Spinal cord (tissue), 10 donors: ENCODE data around the gene COL6A1. TPM values are rescaled to one million over a fixed set of nuclear protein-coding genes. Genes with fewer than 3 reads are reported as not detected.
"Not testable (repeated sequence)": the region's sequence is repeated elsewhere in the genome, so short reads cannot be mapped to it uniquely, and the experiment has no call there.

Experiments
- DNase-seq, 6 donors: peaks; one replicate each; pipeline versions ENCODE4 v3.0.0 to v3.0.0-alpha.2; 2013 to 2015; ENCODE audit warnings: low spot score in 6 of 6, low read depth in 4 of 6
- H3K27ac ChIP-seq: one replicate; pipeline ENCODE4 v1.5.1; 2013; ENCODE audit warnings: low read depth, low read length, control low read depth
- H3K27me3 ChIP-seq: one replicate; pipeline ENCODE4 v1.6.1; 2013; ENCODE audit warnings: low read length; ENCODE audit not compliant: control insufficient read depth, insufficient read depth
- H3K36me3 ChIP-seq: one replicate; pipeline ENCODE4 v1.6.1; 2013; ENCODE audit warnings: low read length; ENCODE audit not compliant: control insufficient read depth, insufficient read depth
- H3K4me1 ChIP-seq: one replicate; pipeline ENCODE4 v1.6.1; 2013; ENCODE audit warnings: low read length; ENCODE audit not compliant: control insufficient read depth, insufficient read depth
- H3K4me3 ChIP-seq: one replicate; pipeline ENCODE4 v1.5.1; 2013; ENCODE audit warnings: low read depth, low read length, control low read depth
- H3K9me3 ChIP-seq: one replicate; pipeline ENCODE4 v1.6.1; 2013; ENCODE audit warnings: low read length; ENCODE audit not compliant: control insufficient read depth, insufficient read depth
- WGBS: methylation state at CpG from one replicate; pipeline ENCODE4 v1.1.5; 2013; ENCODE audit warnings: missing lambda C conversion rate; ENCODE audit not compliant: insufficient coverage; 5-methylcytosine and 5-hydroxymethylcytosine counted together
- polyA plus RNA-seq, 2 donors: library from polyadenylated mRNA; unstranded; fragments of 120-200 nt; gene quantifications; one replicate each; pipeline ENCODE4 v1.2.1, GENCODE V29; 2013; ENCODE audit not compliant: insufficient read length in 2 of 2
- total RNA-seq, 2 donors: library from RNA; depleted of rRNA in 1 of 2; stranded (reverse); fragments of 120-200 nt in 1 of 2; fragments of >200 nt in 1 of 2; gene quantifications; one replicate each; pipeline versions ENCODE4 v1.2.3 to v1.2.4, GENCODE V29; 2013 to 2014
- donor health status: healthy.

Gene COL6A1
- total and polyA plus RNA-seq, 4 donors = 156 to 316 (median 250) TPM

DNA sequence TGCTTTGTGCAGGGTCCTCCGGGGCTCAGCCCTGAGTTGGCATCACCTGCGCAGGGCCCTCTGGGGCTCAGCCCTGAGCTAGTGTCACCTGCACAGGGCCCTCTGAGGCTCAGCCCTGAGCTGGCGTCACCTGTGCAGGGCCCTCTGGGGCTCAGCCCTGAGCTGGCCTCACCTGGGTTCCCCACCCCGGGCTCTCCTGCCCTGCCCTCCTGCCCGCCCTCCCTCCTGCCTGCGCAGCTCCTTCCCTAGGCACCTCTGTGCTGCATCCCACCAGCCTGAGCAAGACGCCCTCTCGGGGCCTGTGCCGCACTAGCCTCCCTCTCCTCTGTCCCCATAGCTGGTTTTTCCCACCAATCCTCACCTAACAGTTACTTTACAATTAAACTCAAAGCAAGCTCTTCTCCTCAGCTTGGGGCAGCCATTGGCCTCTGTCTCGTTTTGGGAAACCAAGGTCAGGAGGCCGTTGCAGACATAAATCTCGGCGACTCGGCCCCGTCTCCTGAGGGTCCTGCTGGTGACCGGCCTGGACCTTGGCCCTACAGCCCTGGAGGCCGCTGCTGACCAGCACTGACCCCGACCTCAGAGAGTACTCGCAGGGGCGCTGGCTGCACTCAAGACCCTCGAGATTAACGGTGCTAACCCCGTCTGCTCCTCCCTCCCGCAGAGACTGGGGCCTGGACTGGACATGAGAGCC is 22.7 kb downstream of the COL6A1 start:
- no peak overlapping the region for H3K27ac ChIP-seq
- DNase-seq = no peak
- peaks cover 69% of the 10 kb centered on the region for H3K36me3 ChIP-seq
- no peak overlapping the region for H3K4me3 ChIP-seq
- 63% methylated on average over 23 of the region's 24 CpGs for WGBS
- H3K4me1 ChIP-seq = no peaks in the 10 kb centered on the region
- H3K9me3 ChIP-seq = no peaks in the 10 kb centered on the region
- H3K27me3 ChIP-seq = no peaks in the 10 kb centered on the region

DNA sequence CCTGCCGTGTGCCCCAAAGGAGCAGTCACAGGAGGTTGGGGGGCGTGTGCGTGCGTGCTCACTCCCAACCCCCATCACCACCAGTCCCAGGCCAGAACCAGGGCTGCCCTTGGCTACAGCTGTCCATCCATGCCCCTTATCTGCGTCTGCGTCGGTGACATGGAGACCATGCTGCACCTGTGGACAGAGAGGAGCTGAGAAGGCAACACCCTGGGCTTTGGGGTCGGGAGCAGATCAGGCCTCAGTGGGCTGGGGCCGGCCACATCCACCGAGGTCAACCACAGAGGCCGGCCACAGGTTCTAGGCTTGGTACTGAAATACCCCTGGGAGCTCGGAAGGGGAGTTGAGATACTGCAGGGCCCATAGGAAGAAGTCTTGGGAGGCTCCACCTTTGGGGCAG is 23.5 kb downstream of the COL6A1 start:
- DNase-seq = no peak
- 86% methylated on average over 12 of the region's 12 CpGs for WGBS
- no peak overlapping the region for H3K27ac ChIP-seq
- H3K9me3 ChIP-seq = no peaks in the 10 kb centered on the region
- H3K4me3 ChIP-seq = no peak overlapping the region
- no peaks in the 10 kb centered on the region for H3K27me3 ChIP-seq
- H3K36me3 ChIP-seq = peaks cover 61% of the 10 kb centered on the region
- no peaks in the 10 kb centered on the region for H3K4me1 ChIP-seq

DNA sequence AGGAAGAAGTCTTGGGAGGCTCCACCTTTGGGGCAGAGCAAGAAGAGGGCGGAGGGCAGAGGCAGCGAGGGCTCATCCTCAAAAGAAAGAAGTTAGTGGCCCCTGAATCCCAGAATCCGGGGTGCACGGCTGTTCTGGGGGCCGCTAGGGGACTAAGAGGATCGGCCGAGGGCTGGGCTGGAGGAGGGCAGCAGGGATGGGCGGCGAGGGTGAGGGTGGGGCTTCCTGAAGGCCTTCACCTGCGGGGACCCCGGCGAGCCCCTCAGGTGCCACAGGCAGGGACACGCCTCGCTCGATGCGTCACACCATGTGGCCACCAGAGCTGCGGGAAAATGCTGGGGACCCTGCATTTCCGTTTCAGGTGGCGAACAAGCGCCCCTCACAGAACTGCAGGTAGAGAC is 23.9 kb downstream of the COL6A1 start:
- H3K36me3 ChIP-seq = peaks cover 57% of the 10 kb centered on the region
- no peaks in the 10 kb centered on the region for H3K27me3 ChIP-seq
- no peak overlapping the region for H3K27ac ChIP-seq
- 97% methylated on average over 20 of the region's 20 CpGs for WGBS
- H3K4me3 ChIP-seq = no peak overlapping the region
- no peaks in the 10 kb centered on the region for H3K9me3 ChIP-seq
- no peaks in the 10 kb centered on the region for H3K4me1 ChIP-seq
- no peak for DNase-seq

DNA sequence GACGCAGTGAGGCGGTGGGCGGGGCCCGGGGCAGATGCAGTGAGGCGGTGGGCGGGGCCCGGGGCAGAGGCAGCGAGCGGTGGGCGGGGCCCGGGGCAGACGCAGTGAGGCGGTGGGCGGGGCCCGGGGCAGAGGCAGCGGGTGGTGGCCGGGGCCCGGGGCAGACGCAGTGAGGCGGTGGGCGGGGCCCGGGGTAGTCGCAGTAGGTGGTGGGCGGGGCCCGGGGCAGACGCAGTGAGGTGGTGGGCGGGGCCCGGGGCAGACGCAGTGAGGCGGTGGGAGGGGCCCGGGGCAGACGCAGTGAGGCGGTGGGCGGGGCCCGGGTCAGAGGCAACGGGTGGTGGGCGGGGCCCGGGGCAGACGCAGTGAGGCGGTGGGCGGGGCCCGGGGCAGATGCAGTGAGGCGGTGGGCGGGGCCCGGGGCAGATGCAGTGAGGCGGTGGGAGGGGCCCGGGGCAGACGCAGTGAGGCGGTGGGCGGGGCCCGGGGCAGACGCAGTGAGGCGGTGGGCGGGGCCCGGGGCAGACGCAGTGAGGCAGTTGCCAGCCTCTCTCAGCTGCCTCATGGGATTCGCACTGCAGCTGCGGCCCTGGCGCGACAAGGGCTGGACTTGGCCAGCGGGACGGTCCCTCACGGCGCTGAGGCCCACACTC is 24.4 kb downstream of the COL6A1 start:
- not testable (repeated sequence) for H3K4me3 ChIP-seq, H3K9me3 ChIP-seq, H3K27ac ChIP-seq, H3K4me1 ChIP-seq, H3K27me3 ChIP-seq, DNase-seq
- 96% methylated on average over 19 of the region's 64 CpGs for WGBS
- H3K36me3 ChIP-seq = peaks cover 52% of the 10 kb centered on the region

DNA sequence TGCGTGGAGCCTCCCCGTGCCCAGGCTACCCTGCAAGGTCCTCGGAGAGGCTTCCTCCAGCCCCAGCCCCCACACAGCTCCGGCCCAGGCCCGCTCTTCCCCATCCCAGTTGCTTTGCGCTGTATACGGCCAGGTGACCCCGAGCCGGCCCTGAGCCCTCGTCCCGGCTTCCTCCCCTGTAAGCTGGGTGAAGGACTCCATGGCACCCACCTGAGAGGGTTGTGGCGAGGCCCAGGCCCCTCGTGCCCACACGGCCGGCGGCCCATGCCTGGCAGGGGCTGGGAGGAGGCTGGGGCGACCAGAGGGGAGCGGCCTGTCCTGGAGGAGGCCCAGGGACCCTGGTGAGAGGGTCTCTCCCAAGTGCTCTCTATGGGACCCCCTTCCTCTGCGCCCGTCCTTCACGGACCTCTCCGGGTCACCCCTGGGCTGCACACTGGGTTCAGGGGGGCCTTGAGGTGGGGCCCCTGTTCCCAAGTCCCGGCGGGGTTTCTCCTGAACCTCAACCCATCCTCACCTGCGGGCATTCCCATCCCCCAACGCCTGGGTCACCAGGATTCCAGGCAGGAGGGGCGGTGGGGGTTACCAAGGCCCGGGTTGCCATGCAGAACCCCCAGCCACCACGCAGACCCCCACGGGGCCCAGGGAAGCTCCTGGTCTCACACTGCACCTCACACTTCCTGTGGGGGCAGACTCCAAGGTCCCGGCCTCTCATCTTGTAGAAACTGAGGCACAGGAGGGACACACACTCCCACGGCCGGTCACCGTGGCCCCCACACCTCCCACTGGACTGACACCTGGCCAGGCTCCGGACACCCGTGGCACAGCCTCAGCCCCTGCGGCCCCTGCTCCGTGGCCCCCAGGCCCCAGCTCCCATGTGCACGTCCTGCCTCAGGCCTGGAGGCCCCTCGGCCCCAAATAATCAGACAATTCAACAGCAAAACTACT is 25.2 kb downstream of the COL6A1 start:
- WGBS = 95% methylated on average over 34 of the region's 40 CpGs
- no peak for DNase-seq
- no peak overlapping the region for H3K4me3 ChIP-seq
- H3K27ac ChIP-seq = no peak overlapping the region
- no peaks in the 10 kb centered on the region for H3K9me3 ChIP-seq
- no peaks in the 10 kb centered on the region for H3K4me1 ChIP-seq
- H3K36me3 ChIP-seq = peaks cover 44% of the 10 kb centered on the region
- H3K27me3 ChIP-seq = no peaks in the 10 kb centered on the region

DNA sequence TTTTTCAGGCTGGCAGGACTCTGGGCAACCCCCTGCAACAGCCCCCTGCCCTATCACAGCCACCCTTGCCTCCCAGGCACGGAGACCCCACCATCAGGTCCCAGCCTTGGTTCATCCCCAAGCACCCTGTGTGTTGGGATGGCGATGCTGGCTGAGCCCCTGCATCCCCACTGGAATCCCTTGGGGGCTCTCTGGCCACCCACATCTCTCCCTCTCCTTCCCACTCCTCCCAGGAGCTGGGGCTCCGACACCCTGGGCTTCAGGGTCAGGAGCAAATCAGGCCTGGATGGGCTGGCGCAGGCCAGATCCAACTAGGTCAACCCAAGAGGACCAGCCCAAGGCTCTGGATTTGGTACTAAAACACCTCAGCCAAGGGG is 25.9 kb downstream of the COL6A1 start:
- Histone ChIP-seq H3K9me3 (no peaks in the 10 kb centered on the region), H3K36me3 (peaks cover 37% of the 10 kb centered on the region), H3K27ac (no peak overlapping the region), H3K27me3 (no peaks in the 10 kb centered on the region), H3K4me1 (no peaks in the 10 kb centered on the region), H3K4me3 (no peak overlapping the region)
- 91% methylated on average over 4 of the region's 4 CpGs for WGBS
- DNase-seq = no peak

DNA sequence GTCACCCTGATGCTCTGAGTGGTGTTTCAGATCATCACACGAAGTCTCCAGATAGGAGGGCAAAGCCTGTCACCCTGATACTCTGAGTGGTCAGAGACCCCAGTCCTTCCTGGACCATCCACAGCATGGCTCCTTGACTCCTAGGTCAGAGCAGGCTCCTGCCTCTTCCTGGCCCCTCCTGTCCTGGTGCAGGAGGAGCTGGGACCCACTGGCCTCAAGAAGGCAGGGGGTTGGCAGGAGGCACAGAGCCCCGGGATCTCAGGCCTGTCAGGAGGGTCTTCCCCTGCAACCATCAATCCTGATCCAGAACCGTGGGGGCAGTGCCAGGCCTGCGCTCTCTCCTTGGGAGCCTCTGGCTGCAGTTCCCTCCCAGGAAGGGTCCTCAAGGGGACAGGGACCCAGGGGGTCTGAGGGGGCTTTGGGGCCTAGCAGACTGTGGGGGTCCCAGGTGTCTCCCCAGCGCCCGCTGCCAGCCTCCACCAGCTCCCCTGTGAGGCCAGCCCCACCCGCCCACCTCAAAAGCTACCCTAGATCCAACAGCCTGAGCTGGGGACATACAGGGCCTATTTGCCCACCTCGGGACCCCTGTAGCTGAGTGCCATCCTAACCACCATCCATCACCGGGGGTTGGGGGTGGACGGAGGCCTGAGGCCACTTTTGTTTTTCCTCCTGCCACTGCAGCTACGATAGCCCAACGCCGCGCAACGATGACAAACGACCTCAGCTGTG is 27.5 kb downstream of the COL6A1 start:
- Histone ChIP-seq H3K9me3 (no peaks in the 10 kb centered on the region), H3K27me3 (no peaks in the 10 kb centered on the region), H3K4me1 (no peaks in the 10 kb centered on the region), H3K27ac (no peak overlapping the region), H3K36me3 (peaks cover 21% of the 10 kb centered on the region), H3K4me3 (no peak overlapping the region)
- no peak for DNase-seq
- 61% methylated on average over 16 of the region's 16 CpGs for WGBS

DNA sequence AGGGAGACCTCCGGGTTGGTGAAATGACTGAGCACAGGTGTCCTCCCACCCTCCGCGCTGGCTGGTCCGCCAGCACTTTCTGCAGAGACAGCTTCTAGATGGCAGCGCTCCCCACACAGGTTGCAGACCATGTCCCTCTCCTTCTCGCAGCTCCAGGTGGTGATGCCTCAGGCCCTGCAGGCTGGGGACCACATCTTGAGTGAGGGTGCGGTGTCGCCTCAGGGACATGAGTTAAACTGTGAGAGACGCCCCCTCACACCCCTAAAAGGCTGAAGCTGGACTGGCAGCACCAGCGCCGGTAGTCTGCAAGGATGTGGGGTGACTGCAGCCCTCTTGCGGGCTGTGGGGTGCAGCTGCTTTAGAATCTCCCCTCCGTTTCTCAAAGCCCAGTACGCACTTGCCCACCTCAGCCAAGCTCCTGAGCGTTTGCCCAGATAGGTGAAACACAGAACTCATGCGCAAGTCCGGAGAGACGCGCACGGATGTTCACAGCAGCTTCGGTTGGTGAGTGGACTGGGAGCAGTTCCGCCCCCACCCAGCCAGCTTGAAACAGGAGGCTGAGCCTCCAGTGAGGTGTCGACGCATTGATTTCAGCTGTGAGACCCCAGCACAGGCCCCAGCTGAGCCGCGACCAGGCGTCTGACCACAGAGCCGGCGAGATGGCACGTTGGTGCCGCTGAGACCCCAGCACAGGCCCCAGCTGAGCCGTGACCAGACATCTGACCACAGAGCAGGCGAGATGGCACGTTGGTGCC is 28.6 kb downstream of the COL6A1 start:
- no peak for DNase-seq
- Histone ChIP-seq H3K4me3 (no peak overlapping the region), H3K9me3 (no peaks in the 10 kb centered on the region), H3K27ac (no peak overlapping the region), H3K36me3 (peaks cover 11% of the 10 kb centered on the region), H3K27me3 (no peaks in the 10 kb centered on the region), H3K4me1 (no peaks in the 10 kb centered on the region)
- WGBS = 85% methylated on average over 29 of the region's 34 CpGs
